Left colon (tissue), 2 donors: ENCODE data around the gene BBX. TPM values are rescaled to one million over a fixed set of nuclear protein-coding genes. Genes with fewer than 3 reads are reported as not detected.
"Not testable (repeated sequence)": the region's sequence is repeated elsewhere in the genome, so short reads cannot be mapped to it uniquely, and the experiment has no call there.

ENCODE experiments used
- ATAC-seq: fragments of 200-7000 bp; cut with Tn5 transposase; one replicate; pipeline ENCODE4 v1.9.1; 2020; ENCODE audit warnings: mild to moderate bottlenecking, moderate library complexity
- DNase-seq, 2 donors: peaks; one replicate each; pipeline ENCODE4 v3.0.0-alpha.2; 2020
- intact Hi-C, 2 donors: fragments of 100-400 bp; cut with DNase I in 1 of 2; cut with micrococcal nuclease in 1 of 2; formaldehyde crosslinking; loops; one replicate each; pipeline versions ENCODE4 v1.11.2 to v1.14.0; 2022; cut with DNase I, micrococcal nuclease
- total RNA-seq, 2 donors: library from RNA; stranded (reverse); fragmentation: NEBNext Ultra II Directional; extraction: Animal tissue kit (Norgen Biotek cat#: 25700); gene quantifications; one replicate each; pipeline ENCODE4 v1.2.1, GENCODE V29; 2021
- donor health status: DM: no; HTN: no; CAD: no.
- donor health status: DM: yes; HTN: yes; CAD: no.

BBX gene
- total RNA-seq, 2 donors from 2014 or later: 24.4 to 25.0 TPM

- ATAC-seq (no peak), DNase-seq (no peak)
- intact Hi-C loops: no loop called here
These were observed 146.2 kb downstream of the BBX start for GRCh38 chr3:107668963-107669362.

- intact Hi-C loops: loop anchor here in 1 of 2 donors (10.0 kb wide), 1 partner anchor 75 kb away; no protein-coding TSS in a partner anchor
- ATAC-seq (no peak), DNase-seq (no peak)
These were observed 146.9 kb downstream of the BBX start for GRCh38 chr3:107669669-107670068.

DNA sequence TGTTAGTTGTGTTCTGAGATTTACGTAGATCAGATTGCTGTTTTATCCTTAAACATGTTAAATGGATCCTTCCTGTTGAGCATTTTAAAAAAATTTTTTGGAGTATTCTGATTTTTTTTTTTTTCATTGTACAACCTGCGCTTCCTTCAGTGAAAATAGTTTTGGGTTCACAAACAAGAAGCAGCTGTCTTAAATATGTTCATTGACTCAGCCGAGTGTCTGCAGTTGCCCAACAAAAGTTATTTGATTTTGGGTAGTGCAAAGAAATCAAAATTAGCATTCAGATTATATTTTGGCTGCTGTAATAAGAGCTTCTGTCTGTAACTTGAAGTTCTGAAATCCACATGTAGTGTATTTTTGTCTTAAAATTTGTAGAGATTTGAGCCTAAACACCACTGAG lies 148.2 kb downstream of the BBX start:
- intact Hi-C loops: loop anchor here in 1 of 2 donors (10.0 kb wide), 1 partner anchor 74 kb away; no protein-coding TSS in a partner anchor
- ATAC-seq (no peak), DNase-seq (no peak)

- ATAC-seq (no peak), DNase-seq (no peak)
- intact Hi-C loops: loop anchor here in 1 of 2 donors (10.0 kb wide), 1 partner anchor 70 kb away; no protein-coding TSS in a partner anchor
These were observed 151.6 kb downstream of the BBX start for GRCh38 chr3:107674371-107674770.

GRCh38 chr3:107675233-107675900 lies 152.6 kb downstream of the BBX start:
- no peak for ATAC-seq
- intact Hi-C loops: loop anchor here in 1 of 2 donors (10.0 kb wide), 1 partner anchor 69 kb away; no protein-coding TSS in a partner anchor
- DNase-seq: no peak

- intact Hi-C loops: loop anchor here in 1 of 2 donors (10.0 kb wide), 1 partner anchor 68 kb away; no protein-coding TSS in a partner anchor
- DNase-seq: no peak
- ATAC-seq: peak; percentile 49
These were observed 153.9 kb downstream of the BBX start for GRCh38 chr3:107676469-107677309.

- intact Hi-C loops: loop anchor here in 1 of 2 donors (10.0 kb wide), 1 partner anchor 65 kb away; no protein-coding TSS in a partner anchor
- no peak for ATAC-seq
These were observed 157.2 kb downstream of the BBX start for GRCh38 chr3:107679921-107680320.

DNA sequence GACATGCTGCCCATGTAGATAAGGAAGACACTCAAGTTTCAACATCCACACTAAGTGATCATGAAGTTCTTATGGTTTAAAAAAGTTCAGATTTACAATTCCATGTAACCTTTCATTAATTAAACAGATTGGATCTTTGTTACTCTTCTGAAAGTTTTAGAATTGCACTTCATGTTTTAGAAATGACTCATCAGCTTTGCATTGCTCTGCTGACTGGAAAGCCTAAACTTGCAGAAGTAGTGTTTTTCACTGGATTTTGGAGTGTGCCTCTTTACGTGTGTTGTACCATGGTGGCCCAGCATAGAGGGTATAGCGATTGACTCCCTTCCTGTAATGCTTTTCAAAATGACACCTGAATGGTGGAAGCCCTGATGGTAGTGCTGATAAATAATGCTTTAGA lies 157.9 kb downstream of the BBX start:
- ATAC-seq (no peak), DNase-seq (no peak)
- intact Hi-C loops: no loop called here

More at GRCh38 chr3:107679921-107680320, 157.2 kb downstream of the BBX start:
- DNase-seq: no peak

DNA sequence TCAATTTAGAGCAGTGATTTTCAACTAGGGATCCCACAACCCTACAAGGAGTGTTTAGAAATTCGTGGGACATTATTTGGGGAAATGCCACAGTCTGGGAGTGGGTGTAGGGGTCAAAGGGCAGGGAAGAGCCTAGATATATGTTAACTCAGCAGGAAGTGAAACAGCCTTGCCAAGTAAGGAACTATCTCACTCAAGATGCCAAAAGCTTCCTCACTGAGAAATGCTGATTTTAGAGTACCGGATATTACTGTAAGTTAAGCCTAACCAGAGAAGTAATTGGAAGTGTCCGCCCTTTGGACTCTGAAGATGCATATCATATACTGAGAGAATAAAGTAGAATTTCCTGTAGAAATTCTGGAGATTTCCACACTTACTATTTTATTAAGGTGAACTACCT lies 158.6 kb downstream of the BBX start:
- intact Hi-C loops: no loop called here
- no peak for DNase-seq
- ATAC-seq: peak; percentile 84

DNA sequence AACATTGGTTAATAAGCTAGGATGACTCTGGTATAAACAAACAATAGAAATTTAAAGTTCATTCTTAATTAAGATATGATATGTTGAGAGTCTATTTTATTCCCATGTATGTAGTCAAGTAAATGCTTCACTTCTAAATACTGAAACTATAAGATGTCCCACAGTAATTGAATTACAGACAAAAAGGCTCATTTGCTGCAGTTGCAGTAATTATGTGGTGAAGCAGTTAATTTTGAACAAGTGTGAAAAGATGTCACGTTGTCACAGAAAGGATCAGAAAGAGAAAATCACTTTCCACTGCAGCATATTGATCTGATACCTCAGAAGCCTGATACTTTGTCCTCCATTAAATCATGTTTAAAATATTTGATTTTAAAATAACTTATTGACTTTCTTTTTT lies 159.8 kb downstream of the BBX start:
- intact Hi-C loops: no loop called here
- DNase-seq (no peak), ATAC-seq (no peak)

DNA sequence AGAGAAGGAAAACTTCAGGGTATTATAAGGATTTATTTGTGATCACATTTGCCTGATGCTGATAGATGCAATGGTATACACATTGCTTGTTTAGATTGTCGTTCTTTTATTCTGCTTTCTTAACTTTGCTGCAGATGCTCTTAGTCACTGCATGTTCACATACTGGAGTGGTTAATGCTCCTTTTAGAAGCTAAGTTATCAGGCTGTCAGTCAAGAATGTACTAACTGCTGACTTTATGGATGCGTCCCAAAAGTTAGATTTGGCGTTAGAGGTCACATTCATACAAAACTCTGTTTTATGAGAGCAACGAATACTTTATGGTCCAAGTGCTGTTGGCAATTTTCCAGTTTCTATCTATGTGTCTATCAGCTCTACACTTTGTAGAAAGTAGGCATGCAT lies 160.7 kb downstream of the BBX start:
- ATAC-seq (peak; percentile 19), DNase-seq (no peak)
- intact Hi-C loops: no loop called here

DNA sequence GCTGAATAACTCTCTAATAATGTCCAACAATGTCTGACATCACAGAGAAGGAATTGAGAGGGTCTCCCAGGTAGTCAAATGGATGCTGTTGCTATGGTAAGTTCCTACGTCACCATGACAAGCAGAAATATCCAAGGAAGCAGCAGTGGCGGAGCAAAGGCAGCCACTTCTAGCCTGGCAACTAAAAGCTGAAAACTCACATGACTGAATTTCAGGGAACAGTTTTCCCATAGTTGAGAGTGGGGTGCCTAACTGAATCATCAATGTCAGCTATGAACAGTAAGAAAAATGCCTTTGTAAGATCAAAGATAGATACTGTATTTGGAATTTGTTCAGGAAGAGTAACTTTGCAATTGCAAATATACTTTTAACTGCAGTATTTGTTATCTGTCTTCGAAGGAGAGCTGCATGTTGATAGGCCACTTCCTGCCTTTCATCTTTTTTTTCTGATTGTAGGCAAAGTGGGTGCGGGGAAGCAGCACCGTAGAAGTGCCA lies 161.7 kb downstream of the BBX start:
- DNase-seq: no peak
- ATAC-seq: no peak
- intact Hi-C loops: no loop called here

GRCh38 chr3:107685383-107685782 lies 162.6 kb downstream of the BBX start:
- DNase-seq: no peak
- ATAC-seq: no peak
- intact Hi-C loops: no loop called here

GRCh38 chr3:107687056-107687581 lies 164.4 kb downstream of the BBX start:
- intact Hi-C loops: no loop called here
- DNase-seq: no peak
- ATAC-seq: no peak

GRCh38 chr3:107689355-107689754 lies 166.6 kb downstream of the BBX start:
- DNase-seq (no peak), ATAC-seq (no peak)
- intact Hi-C loops: no loop called here

DNA sequence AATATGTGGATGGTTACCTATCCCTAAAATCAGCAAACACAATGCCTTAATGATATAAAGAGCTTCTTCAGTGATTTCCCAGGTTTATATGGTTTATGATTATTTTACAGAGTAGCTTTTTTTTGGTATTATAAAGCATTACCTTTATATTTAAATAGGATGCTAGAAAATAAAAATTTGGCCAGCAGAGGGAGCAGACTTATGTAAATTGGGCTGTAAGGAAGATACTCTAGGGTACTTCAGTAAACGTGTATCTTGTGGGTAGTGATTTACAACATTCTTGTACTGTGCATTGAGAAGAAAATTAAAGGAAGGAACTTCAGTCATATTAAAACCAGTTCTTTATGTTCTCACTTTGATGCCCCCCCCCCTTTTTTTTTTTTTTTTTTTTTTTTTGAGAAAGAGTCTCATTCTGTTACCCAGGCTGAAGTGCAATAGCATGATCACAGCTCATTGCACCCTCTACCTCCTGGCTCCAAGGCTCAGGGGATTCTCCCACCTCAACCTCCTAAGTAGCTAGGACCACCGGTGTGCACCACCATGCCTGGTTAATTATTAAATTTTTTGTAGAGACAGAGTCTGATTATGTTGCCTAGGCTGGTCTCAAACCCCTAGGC lies 167.9 kb downstream of the BBX start:
- peak; percentile 67 for ATAC-seq
- no peak for DNase-seq
- intact Hi-C loops: no loop called here

- intact Hi-C loops, ATAC-seq, DNase-seq: not testable (repeated sequence)
These were observed 169.2 kb downstream of the BBX start for GRCh38 chr3:107691984-107692383.

GRCh38 chr3:107697348-107697747 lies 174.6 kb downstream of the BBX start:
- ATAC-seq, DNase-seq, intact Hi-C loops: not testable (repeated sequence)

DNA sequence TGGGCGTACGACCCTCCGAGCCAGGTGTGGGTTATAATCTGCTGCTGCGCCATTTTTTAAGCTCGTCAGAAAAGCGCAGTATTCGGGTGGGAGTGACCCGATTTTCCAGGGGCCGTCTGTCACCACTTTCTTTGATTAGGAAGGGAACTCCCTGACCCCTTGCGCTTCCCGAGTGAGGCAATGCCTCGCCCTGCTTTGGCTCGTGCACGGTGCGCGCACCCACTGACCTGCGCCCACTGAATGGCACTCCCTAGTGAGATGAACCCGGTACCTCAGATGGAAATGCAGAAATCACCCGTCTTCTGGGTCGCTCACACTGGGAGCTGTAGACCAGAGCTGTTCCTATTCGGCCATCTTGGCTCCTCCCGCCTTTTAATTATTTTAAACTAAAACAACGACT lies 175.1 kb downstream of the BBX start:
- intact Hi-C loops, ATAC-seq: not testable (repeated sequence)
- DNase-seq: peak; percentile 37 to 40
